SH-SY5Y (cell line): ENCODE measurements around the gene CNOT6L.

Experiments
- GATA2 ChIP-seq: IDR thresholded peaks from 2 replicates; pipeline ENCODE4 v1.6.1; 2011; ENCODE audit warnings: mild to moderate bottlenecking, low read depth, low read length
- GATA3 ChIP-seq: IDR thresholded peaks from 2 replicates; pipeline ENCODE4 v1.6.1; 2011; ENCODE audit warnings: low read depth, mild to moderate bottlenecking, low read length, moderate library complexity

DNA sequence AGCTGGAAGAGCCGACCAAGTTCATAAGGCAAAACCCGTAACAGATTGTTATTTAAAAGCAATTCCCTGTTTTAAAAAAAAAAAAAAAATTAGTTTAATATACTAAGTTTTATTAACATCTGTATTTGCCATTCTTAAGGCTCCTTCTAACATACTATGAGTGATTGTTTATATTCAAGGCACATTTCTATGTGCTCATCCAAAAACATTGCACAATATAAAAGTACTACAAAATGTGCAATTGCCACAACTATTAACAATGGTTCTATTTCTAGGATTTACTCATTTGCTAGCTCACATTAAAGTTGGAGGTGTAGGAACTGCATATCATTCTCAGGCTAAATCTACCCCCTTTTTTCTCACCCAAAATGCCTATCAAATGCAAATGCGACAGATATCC is 46.1 kb downstream of the CNOT6L start:
- TF ChIP-seq GATA2 (no peak), GATA3 (no peak)
